Measurements from ENCODE around the gene GSX2.
"Not testable (repeated sequence)": the region's sequence is repeated elsewhere in the genome, so short reads cannot be mapped to it uniquely, and the experiment has no call there.

The GSX2 gene

GRCh38 chr4:54099748-54100574, at the start of gene GSX2:
Gene GSX2 (plus strand): TSS chr4:54100163. CDS start chr4:54100345, 182 bp downstream.
- no peak for DNase-seq (ENCODE audit: low read depth in 4 of 4, low spot score in 1 of 4)

- no peak for DNase-seq (ENCODE audit: low read depth in 4 of 4, low spot score in 1 of 4)
These were observed 49.6 kb upstream of the GSX2 start for GRCh38 chr4:54050214-54050904.

- not testable (repeated sequence) for DNase-seq (ENCODE audit: low read depth in 4 of 4, low spot score in 1 of 4)
These were observed 46.6 kb upstream of the GSX2 start for GRCh38 chr4:54053322-54053721.

GRCh38 chr4:54054501-54054900, 45.5 kb upstream of the GSX2 start:
- DNase-seq (ENCODE audit: low read depth in 4 of 4, low spot score in 1 of 4): no peak

DNA sequence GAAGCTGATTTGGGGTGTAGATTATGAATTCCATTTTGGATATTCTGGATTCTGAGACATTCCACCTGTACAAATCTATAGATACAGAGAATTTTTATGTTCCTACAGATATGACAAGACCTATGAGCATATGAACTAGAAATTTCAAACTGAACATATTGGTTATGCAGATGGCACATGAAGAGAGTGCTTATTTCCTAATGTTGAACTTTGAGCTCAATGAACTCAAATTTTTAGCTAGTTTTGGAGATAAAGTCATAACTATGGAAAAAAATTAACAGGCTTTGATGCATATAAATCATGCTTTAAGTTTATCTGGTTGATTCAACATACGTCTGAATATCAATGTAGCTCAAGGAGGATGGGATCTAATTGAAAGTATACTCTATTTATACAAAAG, 44.5 kb upstream of the GSX2 start:
- no peak for DNase-seq (ENCODE audit: low read depth in 4 of 4, low spot score in 1 of 4)

GRCh38 chr4:54056360-54056759, 43.6 kb upstream of the GSX2 start:
- DNase-seq (ENCODE audit: low read depth in 4 of 4, low spot score in 1 of 4): no peak

DNA sequence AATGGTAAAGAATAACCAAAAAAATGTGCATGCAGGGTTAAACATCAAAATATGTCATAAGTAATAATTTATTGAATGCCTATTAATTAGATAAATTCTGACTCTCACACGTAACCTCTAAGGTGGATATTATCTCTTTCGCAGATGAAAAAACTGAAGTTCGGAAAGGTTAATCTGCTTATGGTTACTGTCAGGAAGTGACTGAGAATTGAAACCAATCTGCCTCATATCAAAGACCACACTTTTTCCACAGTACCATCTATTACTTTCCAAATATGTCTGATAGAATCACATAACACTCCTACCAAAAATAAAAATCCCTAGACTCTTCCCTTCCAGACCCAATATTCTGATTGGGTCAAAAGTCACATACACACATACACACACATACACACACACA, 41.8 kb upstream of the GSX2 start:
- no peak for DNase-seq (ENCODE audit: low read depth in 4 of 4, low spot score in 1 of 4)

- no peak for DNase-seq (ENCODE audit: low read depth in 4 of 4, low spot score in 1 of 4)
These were observed 39.8 kb upstream of the GSX2 start for GRCh38 chr4:54060116-54060515.

DNA sequence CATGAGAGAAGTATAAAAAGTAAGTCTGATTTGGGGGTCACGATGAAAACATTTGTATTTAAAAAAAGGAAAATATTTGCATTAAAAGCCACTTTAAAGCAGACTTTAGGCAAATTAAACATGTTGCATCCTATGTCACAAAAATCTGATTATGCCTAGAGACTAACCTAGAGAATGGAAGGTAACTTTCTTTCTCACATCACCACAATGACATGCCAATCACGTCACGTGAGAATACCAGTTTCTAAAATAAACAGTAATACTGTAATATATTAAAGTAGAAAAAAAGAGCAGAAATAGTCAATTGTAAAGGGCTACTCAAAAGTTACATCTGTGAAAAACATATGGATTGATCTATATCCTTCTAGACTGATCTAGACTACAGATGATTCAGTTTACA, 38.9 kb upstream of the GSX2 start:
- DNase-seq (ENCODE audit: low read depth in 4 of 4, low spot score in 1 of 4): no peak

GRCh38 chr4:54061873-54062272, 38.1 kb upstream of the GSX2 start:
- no peak for DNase-seq (ENCODE audit: low read depth in 4 of 4, low spot score in 1 of 4)

DNA sequence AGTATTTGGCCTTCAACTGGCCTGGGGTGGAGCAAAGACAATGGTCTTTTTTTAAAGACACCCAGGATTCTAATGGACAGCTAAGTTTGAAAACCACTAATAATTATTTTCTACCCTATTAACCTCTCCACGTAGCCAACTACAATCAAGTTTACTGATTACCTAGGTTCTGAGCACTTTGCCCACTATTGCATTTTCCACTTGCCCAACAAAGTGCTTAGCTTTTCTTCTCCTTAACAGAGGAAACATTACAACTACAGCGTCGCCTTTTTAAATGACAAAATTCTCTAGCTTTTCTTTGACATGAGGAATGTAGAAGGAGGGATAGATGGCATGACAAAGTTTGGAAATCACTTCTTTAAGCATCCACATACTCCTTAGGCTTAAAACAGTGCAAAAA, 37.6 kb upstream of the GSX2 start:
- DNase-seq (ENCODE audit: low read depth in 4 of 4, low spot score in 1 of 4): no peak

DNA sequence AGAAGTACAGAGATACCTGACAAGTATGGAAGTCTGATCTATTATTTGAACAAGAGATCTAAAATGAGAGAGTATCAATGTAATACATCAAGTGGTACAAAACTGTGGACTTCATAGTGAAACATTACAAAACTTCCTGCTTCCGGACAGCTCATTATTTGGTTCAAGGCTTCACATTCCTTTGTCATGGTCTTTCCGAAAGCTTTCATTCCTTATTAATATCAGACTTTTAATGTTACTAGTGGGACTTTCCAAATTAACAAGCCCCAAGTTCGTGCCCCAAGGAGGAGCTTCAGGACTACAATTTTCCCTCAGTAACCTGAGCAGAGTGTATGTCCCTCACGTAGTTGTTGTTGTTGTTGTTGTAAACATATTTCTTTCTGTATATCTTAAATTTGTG, 36.7 kb upstream of the GSX2 start:
- DNase-seq (ENCODE audit: low read depth in 4 of 4, low spot score in 1 of 4): no peak

DNA sequence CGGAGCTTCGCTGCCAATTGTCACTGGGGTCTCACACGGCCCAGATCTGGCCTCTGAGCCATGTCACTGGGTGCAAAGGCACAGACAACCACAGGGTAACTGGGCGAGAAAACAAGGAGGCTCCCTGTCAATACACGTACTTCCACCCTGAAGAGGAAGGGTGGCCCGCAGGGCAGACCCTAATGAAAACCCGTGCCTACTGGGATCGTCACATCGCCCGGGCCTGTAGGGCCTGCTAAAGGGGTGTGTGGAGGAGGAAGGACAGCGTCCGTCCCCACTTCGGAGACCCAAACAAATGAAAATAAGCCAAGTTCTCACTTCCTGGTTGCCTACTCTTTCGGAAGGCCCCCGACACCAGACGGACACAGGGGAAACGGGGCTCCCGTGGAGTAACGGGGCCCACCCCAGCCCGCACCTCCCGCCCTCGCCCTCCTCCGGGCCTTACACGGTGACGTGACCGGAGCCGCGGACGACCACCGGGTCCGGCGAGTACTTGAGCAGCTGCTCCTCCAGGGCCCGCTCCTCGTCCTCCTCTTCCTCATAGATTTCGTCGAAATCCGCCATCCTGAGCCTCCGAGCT, 36.1 kb upstream of the GSX2 start:
- no peak for DNase-seq (ENCODE audit: low read depth in 4 of 4, low spot score in 1 of 4)

DNA sequence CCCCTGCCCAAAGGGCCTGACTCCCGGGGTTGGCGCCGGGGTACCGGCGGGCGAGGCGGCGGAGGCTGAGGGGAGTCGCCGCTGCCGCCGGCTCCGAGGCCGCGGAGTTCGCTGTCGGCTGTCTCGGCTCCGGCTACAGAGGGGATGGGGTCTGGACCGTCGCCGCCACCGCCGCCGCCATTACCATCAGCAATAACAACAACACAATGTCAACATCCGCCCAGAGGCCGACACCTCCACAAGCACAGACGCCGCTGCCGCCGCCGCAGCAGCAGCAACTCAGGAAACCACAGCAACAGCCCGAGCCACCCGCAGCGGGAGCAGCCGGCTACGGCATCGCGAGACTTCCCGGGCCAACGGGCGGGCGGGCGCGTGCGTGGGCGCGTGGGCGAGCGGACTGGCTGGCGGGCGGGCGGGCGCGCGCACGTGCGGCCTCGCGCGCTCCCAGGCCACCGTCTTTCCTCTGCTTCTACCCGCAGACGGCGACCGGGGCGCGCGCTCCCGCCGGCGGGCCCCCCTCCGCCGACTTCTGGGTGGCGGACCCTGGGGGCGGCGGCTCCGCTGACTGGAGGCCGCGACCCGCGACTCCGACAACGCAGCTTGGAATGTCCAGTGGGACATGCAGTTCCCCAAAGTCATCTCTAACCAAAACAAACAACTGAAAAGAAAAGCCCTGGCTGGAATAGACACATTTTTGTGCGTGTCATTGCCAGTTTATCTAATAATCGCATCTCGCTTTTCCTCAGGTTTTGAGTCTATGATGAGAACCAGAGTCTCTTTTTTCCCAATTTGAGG, 35.4 kb upstream of the GSX2 start, which contains the start of gene CHIC2:
TSS of gene CHIC2 (minus strand) at position 289 of the 795 bp plus-strand sequence. CDS start 305 bp downstream, outside the sequence.
- DNase-seq (ENCODE audit: low read depth in 4 of 4, low spot score in 1 of 4): peak; percentile 86 to 94 (median 92)

DNA sequence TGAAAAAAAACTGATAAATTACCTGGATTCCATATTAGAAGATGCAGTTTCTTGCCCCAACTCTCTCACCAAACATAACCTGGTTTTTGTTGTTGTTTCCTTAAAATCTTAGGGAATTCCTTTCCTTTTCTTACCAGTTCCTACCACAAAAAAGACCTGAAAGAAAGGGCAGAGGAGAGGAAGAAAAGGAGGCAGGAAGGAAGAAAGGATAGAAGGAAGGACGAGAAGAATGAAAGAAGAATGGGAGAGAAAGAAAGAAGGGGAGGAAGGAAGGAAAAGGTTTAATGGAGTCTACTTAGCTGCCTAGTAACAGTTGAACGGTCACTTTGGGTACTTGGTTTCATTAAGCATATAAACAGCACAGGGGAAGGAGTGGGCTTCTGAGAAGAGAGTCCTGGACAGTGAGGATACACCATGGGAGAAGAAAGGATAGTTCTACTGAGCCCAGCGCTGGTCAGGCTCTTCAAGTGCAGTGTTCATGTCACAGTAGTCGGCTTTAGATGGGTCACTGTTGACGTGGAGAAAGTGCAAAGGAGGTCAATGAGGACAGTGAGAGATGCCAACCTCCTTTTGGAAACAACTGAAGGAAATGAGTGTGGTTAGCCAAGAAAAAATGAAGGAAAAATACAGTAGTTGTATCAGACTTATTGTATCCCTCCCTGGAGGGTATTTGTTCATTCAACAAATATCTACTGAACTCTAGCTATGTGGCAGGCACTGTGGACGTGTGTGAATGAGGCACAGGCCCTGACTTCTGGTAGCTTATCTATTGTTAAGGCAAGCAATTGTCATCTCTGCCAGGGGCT, 34.5 kb upstream of the GSX2 start:
- DNase-seq (ENCODE audit: low read depth in 4 of 4, low spot score in 1 of 4): no peak

GRCh38 chr4:54066088-54066415, 33.9 kb upstream of the GSX2 start:
- no peak for DNase-seq (ENCODE audit: low read depth in 4 of 4, low spot score in 1 of 4)

DNA sequence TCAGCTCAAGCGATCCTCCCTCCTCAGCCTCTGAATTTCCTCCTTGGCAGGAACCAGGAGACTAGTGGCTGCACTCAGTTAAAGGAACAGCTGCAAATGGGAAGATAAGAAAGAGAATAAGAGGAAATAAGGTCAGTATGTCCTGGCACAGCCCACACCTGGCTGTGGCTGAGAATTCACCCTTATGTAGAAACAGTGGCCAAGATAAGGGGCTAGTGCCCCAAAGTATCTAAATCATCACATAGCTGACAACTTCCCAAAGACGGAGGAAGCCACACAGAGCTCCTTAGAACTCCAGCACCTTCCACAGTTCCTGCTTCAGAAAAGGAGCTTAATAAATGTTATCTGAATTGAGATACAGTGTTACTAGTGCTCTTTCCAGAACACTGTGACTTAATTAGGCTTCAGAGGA, 33.2 kb upstream of the GSX2 start:
- DNase-seq (ENCODE audit: low read depth in 4 of 4, low spot score in 1 of 4): no peak

GRCh38 chr4:54067166-54067565, 32.8 kb upstream of the GSX2 start:
- no peak for DNase-seq (ENCODE audit: low read depth in 4 of 4, low spot score in 1 of 4)

DNA sequence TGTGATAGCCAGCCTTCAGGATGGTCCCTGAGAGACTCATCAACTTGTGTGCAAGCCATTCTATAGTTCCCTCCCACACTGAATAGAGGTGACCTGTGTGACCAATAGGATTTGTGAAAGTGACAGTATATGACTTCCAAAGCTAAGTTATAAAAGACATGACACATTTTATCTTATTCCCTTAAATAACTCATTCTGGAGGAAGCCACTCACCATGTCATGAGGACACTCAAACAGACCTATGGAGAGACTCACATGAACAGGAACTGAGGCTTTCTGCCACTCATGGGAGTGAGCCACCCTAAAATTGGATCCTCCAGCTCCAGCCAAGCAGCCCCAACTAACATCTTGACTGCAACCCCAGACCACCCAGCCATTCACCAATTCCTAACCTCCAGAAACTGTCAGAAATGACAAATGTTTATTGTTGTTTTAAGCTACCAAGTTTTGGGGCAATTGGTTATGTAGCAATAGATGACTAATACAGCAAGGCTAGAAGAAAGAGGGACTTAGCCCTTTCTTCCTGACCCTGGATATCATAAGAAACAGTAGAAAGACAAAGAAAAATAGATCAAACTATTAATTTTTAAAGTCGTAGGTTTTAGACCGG, 26.6 kb upstream of the GSX2 start:
- no peak for DNase-seq (ENCODE audit: low read depth in 4 of 4, low spot score in 1 of 4)

- no peak for DNase-seq (ENCODE audit: low read depth in 4 of 4, low spot score in 1 of 4)
These were observed 25.6 kb upstream of the GSX2 start for GRCh38 chr4:54074381-54074780.

All from stimulated activated CD4-positive, alpha-beta T cell treated with anti-CD3 and anti-CD28 coated beads, Interleukin-1b, Interleukin-23, amount 100 ng/mL, for 24 hours (primary cell).